Posterior cingulate gyrus (tissue), 11 donors: ENCODE measurements around the gene ANGPTL4.
A peak's percentile ranks its signal among the peaks of the same experiment; 100 is the strongest.
"Not testable (repeated sequence)": the region's sequence is repeated elsewhere in the genome, so short reads cannot be mapped to it uniquely, and the experiment has no call there.

ENCODE experiments used
- DNase-seq, 10 donors: peaks; one replicate each; pipeline versions ENCODE4 v3.0.0 to v3.0.0-alpha.2; 2020 to 2021; ENCODE audit warnings: mixed read lengths in 3 of 10
- intact Hi-C: fragments of 100-400 bp; cut with DNase I; formaldehyde crosslinking; loops from one replicate; pipeline ENCODE4 v1.15.1; 2023

The ANGPTL4 gene

DNA sequence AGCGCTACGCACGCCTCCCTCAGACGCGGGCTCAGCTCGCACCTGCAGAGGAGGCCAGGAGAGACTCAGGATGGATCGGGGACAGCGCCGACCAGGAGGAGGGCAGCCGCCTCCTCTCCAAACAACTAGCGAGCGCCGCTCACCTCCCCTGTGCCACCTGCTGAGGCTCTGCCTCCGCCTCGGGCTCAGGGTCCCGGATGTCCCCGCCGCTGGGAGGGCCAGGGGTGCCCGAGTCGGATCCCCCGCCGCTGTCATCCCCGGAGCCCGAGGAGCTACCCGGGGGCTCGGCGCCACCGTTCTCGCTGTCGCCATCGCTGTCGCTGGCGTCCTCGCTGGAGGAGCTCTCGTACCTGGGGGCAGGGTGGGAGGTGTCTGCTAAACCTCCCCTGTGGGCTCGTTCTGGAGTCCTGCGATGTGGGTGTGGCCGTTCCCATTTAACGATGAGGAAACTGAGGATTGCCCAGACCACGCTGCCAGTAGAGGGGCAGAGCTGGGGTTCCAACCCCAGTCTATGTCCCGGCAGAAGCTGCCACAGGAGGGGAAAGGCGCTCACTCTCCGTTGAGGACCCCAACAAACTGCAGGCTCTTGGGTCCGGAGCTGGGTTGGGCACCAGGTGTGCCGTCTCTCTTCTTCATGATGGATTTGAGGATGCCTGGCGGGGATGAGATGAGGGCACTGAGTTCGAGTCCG is 30.0 kb upstream of the ANGPTL4 start:
- intact Hi-C loops, result no loop called here

DNA sequence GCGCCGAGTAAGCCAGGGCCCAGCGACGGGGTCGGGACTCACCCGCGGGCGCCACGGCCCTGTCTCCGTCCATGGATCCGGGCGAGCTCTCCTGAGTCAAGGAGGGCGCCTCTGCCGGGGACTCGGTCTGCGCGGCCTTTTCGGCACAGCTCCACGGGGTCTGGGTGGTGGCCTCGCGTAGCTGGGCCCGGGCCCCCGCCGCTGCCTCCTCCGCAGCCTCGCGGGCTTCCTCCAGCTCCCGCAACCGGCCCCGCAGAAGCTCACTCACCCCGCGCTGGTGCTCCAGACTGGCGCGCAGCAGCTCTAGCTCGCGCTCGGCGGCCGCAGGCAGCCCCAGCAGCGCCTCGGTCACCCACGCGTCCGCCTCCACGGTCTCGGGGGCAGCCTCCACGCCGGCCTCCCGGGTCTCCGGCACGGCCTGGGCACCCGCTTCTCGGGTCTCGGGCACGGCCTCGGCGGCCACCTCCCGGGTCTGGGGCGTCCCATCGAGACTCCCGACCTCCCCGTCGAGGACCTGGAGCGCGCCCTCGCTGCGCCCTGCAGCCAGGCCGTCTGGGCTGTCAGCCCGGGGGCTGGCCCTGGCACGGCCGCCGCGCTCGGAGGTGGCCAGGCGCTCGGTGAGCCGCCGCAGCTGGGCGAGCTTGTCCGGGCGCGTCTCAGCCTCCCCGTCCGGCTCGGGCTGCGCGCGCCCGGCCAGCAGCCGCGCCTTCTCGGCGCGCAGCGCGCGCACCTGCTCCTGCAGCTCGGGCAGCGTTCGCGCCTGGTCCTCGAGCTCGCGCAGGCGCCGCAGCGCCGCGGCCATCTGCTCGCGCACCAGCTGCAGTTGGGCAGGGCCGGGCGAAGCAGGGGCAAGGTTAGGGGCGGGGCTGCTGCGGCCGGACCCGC is 29.3 kb upstream of the ANGPTL4 start:
- intact Hi-C loops, result no loop called here
- DNase-seq, result peak in 4 of 10 donors; percentile 22 to 84 (median 52)

More for the DNA sequence above, 30.0 kb upstream of the ANGPTL4 start:
- peak in 1 of 10 donors; percentile 83 for DNase-seq

DNA sequence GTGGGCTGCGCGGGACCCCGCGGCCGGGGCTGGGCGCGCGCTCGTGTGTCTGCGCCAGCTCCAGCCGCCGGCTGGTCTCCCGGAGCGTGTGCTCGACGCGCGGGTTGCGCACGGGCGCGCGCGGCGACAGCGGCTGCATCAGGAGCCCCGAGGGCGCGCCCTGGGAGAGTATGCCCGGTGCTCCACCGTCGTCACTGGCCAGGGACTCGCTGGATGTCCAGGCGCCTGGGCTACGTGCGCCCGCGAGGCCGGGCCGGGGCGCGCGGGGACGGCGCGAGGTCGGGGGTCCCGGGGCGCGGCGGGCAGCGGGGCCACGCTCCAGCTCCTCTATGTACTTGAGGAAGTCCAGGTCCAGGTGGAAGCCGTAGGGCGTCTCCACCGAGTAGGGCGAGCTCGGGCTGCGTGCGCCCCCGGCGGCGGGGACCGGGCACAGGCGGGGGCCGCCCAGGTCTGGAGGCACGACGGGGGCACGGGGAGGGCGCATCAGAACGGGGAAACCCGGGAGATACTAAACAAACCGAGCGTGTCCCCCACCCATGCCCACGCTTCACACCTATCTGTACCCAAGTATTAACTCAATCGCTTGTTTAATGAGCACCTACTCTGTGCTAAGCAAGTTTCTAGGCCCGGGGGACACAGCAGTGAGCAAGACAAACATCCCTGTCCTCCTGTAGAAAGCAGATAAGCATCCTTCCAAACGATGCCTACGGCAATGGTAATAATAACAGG is 28.4 kb upstream of the ANGPTL4 start:
- intact Hi-C loops, result no loop called here
- peak in 2 of 10 donors; percentile 44 to 67 for DNase-seq

DNA sequence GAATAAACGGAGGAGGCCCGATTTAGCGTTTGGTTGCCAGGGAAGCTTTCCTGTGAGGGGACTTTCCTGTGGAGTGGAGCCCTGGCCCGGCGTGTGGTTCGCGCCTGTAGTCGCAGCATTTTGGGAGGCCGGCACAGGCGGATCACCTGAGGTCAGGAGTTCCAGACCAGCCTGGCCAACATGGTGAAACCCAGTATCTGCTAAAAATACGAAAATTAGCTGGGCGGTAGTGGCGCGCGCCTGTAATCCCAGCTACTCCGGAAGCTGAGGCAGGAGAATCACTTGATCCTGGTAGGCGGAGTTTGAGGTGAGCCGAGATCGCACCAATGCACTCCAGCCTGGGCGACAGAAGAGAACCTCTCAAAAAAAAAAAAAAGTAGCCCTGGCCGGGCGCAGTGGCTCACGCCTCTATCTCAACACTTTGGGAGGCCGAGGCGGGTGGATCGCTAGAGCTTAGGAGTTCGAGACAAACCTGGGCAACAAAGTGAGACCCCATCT is 27.8 kb upstream of the ANGPTL4 start:
- peak in 1 of 10 donors; percentile 54 for DNase-seq
- intact Hi-C loops, result no loop called here

DNA sequence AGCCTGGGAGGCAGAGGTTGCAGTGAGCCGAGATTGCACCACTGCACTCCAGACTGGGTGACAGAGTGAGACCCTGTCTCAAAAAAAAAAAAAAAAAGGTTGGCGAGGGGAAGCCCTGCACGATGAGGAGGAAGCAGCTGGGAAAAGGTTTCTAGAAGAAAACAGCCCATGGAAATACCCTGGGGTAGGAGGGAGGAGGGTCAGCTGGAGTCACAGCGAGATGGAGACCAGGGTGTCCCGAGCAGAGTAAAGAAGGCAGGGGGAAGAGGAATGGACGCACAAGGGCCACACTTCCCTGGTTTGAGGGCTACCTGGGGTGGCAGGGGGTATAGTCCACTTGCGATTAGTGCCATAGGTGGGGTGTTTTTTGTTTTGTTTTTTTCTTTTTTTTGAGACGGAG is 27.3 kb upstream of the ANGPTL4 start:
- DNase-seq, result peak in 1 of 10 donors; percentile 9
- intact Hi-C loops, result no loop called here

DNA sequence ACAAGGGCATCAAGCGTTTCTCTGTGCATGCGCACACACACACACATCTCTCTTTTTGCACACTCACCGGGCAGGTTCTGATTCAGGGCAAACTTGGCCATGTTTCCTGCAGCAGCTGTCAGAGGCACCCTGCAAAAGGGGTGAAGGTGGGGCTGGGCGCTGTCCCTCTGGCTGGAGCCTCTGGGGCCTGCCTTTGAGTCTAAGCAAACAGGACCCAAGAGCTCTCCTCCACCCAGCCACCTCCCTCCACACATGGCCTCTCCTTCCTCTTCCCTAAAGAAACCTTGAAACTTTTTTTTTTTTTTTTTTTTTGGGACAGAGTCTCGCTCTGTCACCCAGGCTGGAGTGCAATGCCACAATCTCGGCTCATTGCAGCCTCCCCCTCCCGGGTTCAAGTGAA is 26.2 kb upstream of the ANGPTL4 start:
- intact Hi-C loops, result no loop called here
- DNase-seq, result peak in 1 of 10 donors; percentile 34

DNA sequence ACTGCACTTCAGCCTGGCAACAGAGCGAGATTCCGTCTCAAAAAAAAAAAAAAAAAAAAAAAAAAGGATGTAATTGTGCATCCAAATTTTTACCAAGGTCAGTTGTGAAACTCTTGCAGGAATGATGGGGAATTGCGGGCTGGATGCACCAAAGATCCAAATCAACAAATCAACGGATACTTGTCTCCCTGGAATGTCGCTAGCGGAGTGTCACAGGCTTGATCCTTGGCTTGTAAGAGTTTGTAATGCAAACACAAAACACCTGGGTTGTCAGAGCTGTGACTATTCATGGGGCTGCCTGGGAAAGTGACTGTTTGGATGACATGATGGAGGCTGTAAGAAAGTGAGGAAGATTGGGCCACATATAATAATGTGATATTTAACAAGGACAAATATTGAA is 25.1 kb upstream of the ANGPTL4 start:
- peak in 1 of 10 donors; percentile 3 for DNase-seq
- intact Hi-C loops, result no loop called here

DNA sequence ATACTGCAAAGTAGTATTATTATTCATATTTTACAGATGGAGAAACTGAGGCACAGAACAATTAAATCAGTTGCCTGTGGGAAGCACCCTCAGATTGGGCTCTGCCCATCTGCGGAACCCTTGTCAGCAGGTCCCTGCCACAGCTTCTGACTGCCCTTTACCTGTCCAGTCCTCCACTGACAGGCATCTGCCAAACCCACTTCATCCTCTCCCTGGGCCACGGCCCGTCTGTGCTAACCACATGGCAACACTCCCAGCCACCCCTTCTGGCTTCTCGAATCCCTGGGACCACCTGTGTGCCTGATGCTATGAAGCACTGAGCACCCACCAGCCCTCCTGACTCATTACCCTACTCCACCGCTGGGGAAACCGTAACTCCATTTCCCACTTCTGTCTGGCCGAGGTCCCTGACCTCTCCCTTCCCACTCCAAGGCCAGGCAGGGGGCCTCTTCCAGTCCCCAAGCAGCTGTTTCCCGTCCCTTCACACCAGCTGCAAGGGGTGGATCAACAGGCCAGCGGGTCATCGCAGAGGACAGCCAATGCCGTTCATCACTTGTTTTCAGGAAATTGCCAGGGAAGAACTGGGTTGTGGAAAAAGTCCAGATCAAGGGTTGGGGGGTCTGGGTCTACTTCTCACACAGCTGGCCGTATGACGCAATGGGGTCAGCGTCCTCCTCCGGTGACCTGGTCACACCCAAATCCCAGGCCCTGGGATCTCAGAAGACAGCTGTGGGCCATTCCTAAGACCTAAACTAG is 23.4 kb upstream of the ANGPTL4 start:
- intact Hi-C loops, result no loop called here
- peak in 1 of 10 donors; percentile 69 for DNase-seq

DNA sequence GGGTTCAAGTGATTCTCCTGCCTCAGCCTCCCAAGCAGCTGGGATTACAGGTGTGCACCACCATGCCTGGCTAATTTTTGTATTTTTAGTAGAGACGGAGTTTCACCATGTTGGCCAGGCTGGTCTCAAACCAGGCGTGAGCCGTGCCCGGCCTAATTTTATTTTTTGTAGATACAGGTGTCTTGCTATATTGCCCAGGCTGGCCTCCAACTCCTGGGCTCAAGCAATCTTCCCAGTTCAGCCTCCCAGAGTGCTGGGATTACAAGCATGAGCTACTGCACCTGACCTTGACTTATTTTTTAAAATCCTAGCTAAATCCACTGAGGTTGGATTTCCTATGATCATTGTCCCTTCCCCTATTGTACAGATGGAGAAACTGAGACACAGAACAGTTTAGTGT is 22.5 kb upstream of the ANGPTL4 start:
- intact Hi-C loops, result not testable (repeated sequence)
- DNase-seq, result peak in 1 of 10 donors; percentile 44

DNA sequence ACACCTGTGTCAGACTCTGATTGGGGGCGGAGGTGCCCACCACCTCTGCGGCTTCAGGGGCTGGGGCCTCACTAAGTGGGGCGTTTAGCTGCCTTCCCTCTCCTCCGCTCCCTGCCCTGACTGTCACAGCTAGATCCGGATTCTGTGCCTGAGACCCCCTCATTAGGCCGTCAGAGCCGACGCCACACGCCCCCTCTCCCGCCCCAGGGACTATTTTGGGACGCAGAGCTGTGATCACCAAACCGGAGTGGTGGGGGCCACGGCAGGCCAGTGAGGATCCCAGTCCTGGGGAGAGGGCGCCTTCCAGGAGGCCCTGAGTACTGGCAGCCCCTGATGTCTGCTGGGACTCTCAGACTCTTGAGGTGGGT is 21.7 kb upstream of the ANGPTL4 start:
- intact Hi-C loops, result no loop called here

DNA sequence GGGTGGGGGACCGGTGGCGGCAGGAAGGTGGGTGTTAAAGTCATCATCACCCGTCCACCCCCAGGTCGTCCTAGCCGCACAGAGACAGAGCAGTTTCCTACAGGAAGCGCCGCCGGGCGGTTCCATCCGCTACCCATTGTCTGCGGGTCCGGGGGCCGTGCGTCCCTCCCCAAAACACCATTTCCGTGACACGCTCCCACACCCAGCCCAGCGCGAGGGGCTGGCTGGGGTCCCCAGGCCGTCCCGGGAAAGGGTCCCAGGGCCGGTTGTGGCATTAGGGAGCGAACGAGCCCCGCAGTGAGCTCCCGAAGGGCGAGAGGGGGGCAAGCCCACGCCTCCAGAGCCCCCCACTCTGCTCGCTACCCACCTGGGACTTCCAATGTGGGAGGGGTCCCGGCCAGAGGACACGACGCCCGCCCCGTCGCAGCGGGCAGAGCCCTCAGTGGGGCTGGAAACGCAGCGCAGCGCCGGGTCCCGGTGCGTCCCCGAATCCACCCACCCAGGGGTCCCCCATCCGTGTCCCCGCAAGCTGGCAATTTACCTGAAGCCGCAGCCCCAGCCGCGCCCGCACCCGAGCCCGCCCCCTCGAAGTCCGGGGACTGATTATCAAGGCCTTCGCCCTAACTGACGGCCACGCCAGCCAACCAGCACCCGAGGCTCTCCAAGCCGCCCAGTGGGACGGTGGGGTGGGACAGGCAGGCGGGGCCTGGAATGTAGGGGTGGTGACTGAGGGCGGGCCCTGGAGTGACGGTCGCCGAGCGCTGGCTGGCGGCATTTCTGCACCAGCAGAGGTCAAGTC is 21.1 kb upstream of the ANGPTL4 start, which contains the start of gene KANK3:
TSS of gene KANK3 (minus strand) at position 579 of the 799 bp plus-strand sequence. CDS start 5,434 bp downstream, outside the sequence.
- peak; percentile 74 to 98 (median 86) for DNase-seq
- intact Hi-C loops, result no loop called here

More for the DNA sequence above, 21.7 kb upstream of the ANGPTL4 start:
- peak in 1 of 10 donors; percentile 74 for DNase-seq

DNA sequence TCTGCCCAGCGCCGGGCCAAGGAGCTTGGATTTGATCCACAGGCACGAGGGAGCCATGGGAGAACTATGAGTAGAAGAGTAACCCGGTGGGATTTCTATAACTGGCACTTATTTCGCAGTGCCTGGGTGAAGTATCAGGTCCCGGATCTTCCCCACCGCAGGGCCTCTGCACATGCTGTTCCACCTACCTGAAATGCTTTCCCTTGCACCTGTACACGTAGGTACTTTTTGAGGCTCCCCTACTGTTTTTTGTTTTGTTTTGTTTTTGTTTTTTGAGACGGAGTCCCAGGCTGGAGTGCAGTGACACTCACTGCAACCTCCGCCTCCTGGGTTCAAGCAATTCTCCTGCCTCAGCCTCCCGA is 20.5 kb upstream of the ANGPTL4 start:
- intact Hi-C loops, result no loop called here
- no peak for DNase-seq

DNA sequence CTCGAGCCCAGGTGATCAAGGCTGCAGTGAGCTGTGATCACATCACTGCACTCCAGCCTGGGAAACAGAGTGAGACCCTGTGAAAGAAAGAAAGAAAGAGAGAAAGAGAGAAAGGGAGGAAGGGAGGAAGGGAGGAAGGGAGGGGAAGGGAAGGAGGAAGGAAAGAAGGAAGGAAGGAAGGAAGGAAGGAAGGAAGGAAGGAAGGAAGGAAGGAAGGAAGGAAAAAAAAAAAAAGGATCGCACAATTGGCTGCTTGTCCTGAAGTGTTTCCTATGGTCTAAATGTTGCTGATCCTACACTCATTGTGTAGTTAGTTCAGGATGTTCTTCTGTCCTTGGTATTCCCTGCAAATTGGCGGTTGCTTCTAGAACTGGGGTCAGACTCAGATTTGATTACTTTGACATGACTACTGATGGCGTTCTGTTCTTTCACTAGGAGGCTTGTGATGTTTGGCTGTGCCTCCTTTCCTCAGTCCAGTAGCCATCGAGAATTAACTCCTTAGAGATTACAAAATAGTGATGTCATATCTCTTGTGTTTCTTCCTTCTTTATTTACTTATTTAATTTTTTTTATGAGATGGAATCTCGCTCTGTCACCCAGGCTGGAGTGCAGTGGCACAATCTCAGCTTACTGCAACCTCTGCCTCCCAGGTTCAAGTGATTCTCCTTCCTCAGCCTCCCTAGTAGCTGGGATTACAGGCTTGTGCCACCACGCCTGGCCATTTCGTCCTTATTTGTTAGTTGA is 14.2 kb upstream of the ANGPTL4 start:
- DNase-seq, result peak in 1 of 10 donors; percentile 14
- intact Hi-C loops, result loop anchor here (5.0 kb wide), 1 partner anchor 232 kb away; no protein-coding TSS in a partner anchor

DNA sequence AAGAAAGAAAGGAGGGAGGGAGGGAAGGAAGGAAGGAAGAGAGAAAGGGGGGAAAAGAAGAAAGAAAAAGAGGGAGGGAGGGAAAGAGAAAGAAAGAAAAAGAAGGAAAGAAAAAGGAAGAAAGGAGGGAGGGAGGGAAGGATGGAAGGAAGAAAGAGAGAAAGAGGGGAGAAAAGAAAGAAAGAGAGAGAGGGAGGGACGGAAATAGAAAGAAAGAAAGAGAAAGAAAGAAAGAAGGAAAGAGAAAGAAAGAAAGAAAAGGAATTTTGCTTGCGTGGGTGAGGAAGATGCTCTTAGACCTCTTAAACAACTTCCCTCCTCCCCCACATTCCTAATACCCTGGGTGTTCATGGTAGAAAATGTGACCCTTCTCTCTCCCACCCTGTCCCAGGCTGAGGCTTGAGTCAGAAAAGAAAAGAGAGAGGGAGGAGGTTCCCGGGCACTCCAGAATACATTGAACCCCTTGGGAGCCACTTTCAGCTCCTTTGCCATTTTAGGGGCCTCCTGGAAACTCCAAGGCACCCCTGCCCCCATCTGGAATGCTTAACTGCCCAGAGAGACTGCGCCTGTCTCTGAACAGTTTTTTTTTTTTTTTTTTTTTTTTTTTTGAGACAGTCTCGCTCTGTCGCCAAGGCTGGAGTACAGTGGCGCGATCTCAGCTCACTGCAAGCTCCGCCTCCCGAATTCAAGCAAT is 11.7 kb upstream of the ANGPTL4 start:
- DNase-seq, result no peak
- intact Hi-C loops, result loop anchor here (5.0 kb wide), 1 partner anchor 230 kb away; no protein-coding TSS in a partner anchor

DNA sequence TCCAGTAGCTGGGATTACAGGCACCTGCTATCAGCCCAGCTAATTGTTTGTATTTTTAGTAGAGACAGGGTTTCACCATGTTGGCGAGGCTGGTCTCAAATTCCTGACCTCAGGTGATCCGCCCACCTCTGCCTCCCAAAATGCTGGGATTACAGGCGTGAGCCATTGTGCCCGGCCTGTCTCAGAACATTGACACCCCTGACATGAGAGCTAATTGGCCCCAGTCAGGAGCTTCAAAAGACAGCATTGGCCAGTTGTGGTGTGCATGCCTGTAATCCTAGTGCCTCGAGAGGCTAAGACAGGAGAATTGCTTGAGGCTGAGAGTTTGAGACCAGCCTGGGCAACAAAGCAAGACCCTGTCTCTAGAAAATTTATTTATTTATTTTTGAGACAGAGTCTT is 11.1 kb upstream of the ANGPTL4 start:
- peak in 1 of 10 donors; percentile 55 for DNase-seq
- intact Hi-C loops, result loop anchor here (5.0 kb wide), 1 partner anchor 229 kb away; no protein-coding TSS in a partner anchor

DNA sequence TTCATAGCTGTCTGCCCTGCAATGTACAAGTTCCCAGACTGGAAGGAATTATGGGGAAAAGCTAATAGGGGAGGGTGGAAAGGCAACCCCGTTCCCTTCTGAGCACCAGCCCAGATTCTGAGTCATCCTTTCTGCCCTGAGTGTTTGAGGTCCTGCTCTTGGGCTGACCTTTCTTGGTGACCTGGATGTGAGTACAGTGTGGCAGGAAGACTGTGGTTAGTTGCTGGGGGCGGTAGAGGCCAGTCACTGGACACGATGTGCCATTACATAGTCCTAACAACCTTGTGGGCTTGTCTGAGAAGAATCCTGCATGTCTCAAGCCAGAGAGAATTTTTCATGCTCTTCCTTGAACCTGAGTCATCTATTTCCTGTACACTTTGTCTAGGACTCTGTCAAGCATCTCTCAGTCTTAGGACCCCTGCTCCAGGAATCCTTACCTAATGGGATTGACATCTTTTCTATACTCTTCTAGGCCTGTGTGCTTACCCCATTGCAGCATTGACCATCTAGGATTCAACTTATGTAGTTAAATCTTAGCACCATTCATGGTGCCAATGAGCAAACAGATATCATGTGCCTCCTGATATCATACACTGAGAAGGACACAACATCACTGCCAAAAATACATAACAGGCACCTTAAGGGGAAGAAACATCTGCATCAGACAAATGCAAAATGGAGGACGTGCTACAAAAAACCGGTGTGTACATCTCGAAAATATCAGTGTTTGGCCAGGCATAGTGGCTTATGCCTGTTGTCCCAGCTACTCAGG is 8.1 kb upstream of the ANGPTL4 start:
- DNase-seq, result peak in 1 of 10 donors; percentile 14
- intact Hi-C loops, result no loop called here

DNA sequence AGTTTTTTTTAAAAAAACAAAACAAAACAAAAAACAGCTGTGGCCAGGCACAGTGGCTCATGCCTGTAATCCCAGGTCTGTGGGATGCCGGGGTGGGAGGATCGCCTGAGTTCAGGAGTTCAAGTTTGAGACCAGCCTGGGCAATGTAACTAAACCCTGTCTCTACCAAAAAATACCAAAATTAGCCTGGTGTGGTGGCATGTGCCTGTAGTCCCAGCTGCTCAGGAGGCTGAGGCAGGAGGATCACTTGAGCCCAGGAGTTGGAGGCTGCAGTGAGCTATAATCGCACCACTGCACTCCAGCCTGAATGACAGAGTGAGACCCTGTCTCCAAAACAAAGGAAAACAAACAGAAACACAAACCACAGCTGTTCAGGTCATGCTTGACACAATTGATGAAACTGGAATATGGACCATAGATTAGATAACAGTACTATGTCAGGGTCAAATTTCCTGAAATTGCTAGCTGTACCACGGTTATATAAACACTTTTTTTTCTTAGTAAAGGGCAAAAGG is 6.9 kb upstream of the ANGPTL4 start:
- intact Hi-C loops, result no loop called here
- DNase-seq, result peak in 2 of 10 donors; percentile 17 to 26
